HG02759 (cell line): ENCODE measurements around the gene USF1.
"Not testable (repeated sequence)": the region's sequence is repeated elsewhere in the genome, so short reads cannot be mapped to it uniquely, and the experiment has no call there.

Source experiments
- ATAC-seq: cut with Tn5 transposase; IDR thresholded peaks from one replicate; pipeline ENCODE4 v1.9.1; 2021; ENCODE audit warnings: mild to moderate bottlenecking, moderate library complexity; ENCODE audit not compliant: unreplicated experiment

Gene USF1

DNA sequence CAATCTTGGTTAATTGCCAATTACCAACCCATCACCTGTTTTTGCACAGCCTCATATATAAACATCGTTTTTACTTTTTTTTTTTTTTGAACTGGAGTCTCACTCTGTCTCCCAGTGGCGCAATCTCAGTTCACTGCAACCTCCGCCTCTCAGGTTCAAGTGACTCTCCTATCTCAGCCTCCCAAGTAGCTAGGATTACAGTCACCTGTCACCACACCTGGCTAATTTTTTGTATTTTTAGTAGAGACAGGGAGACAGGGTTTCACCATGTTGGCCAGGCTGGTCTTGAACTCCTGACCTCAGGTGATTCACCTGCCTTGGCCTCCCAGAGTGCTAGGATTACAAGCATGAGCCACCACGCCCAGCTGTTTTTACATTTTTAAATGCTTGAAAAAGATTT lies 53.7 kb downstream of the USF1 start:
- not testable (repeated sequence) for ATAC-seq
